Tibial nerve (tissue), 4 donors: ENCODE data around the gene PHEX.

ENCODE experiments used
- CTCF ChIP-seq, 5 experiments: fragments of 200-600 bp in 3 of 5; fragments of 450-650 bp in 2 of 5; sonication (generic) in 3 of 5; IDR thresholded peaks; one replicate each; pipeline ENCODE4 v1.5.1; 2016 to 2019; ENCODE audit warnings: antibody characterized with exemption in 5 of 5, mild to moderate bottlenecking in 3 of 5, moderate library complexity in 2 of 5
- EP300 ChIP-seq, 2 donors: sonication (generic); formaldehyde crosslinking; IDR thresholded peaks; one replicate each; pipeline ENCODE4 v1.6.1; 2017; ENCODE audit warnings: antibody characterized with exemption in 2 of 2, mild to moderate bottlenecking in 1 of 2
- POLR2A ChIP-seq, 2 donors: fragments of 450-650 bp; IDR thresholded peaks; one replicate each; pipeline ENCODE4 v1.6.1; 2017; ENCODE audit warnings: antibody characterized with exemption in 2 of 2, mild to moderate bottlenecking in 2 of 2, moderate library complexity in 2 of 2

DNA sequence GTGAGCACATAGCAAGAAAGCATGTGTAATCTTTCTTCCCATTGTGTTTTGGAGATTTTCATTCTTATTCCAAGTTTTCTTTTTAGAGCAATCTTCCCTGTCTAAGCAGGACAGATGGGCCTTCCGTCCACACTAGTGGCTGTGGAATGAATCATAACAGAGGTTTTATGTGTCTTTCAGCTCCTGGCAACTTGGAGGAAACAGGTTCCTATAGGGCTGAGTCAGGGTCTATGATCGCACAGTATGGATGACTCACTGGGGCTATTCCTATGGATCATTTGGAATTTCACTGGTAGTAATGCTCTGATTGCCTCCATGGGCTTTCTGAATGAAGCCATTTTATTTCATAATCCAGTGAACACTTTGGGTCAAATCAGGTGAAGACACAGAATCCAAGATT lies 188.8 kb downstream of the PHEX start:
- TF ChIP-seq POLR2A (IDR thresholded peaks at IDR 0.05), result no peak
- no peak for TF ChIP-seq CTCF (IDR thresholded peaks at IDR 0.05)
- no peak for TF ChIP-seq EP300 (IDR thresholded peaks at IDR 0.05)
